MCF 10A (cell line): ENCODE data around the gene MT1X. TPM values are rescaled to one million over a fixed set of nuclear protein-coding genes. Genes with fewer than 3 reads are reported as not detected.

Experiments
- BruUV-seq: library from RNA; stranded (reverse); fragments of 400-500 nt; replicated peaks from 2 replicates; lab custom pipeline; 2021; lab: Mats Ljungman, UMichigan
- CTCF ChIA-PET: fragments of 300-600 bp; sonication (Branson Sonifier 250); formaldehyde crosslinking; extraction: SDS; loops from one replicate; lab custom pipeline; 2021; ENCODE audit warnings: antibody characterized with exemption, inconsistent platforms; lab: Yijun Ruan, JAX
- POLR2A ChIA-PET: fragments of 300-600, 350-650 bp; sonication (Branson Sonifier 250); formaldehyde crosslinking; extraction: SDS; loops from one replicate; lab custom pipeline; 2020; ENCODE audit warnings: antibody characterized with exemption, inconsistent platforms; lab: Yijun Ruan, JAX
- DNase-seq: peaks from one replicate; pipeline ENCODE4 v3.0.0-alpha.2; 2018; ENCODE audit not compliant: unreplicated experiment
- H3K27ac Mint-ChIP-seq: one replicate; pipeline ENCODE4 v1.8.0; 2022; ENCODE audit warnings: mild to moderate bottlenecking, low read depth, mixed read lengths; ENCODE audit not compliant: unreplicated experiment
- H3K27me3 Mint-ChIP-seq: one replicate; pipeline ENCODE4 v1.8.0; 2022; ENCODE audit warnings: mixed read lengths; ENCODE audit not compliant: insufficient read depth, unreplicated experiment
- H3K36me3 Mint-ChIP-seq: one replicate; pipeline ENCODE4 v1.8.0; 2022; ENCODE audit warnings: mild to moderate bottlenecking, moderate library complexity, mixed read lengths; ENCODE audit not compliant: insufficient read depth, unreplicated experiment
- H3K4me1 Mint-ChIP-seq: one replicate; pipeline ENCODE4 v1.8.0; 2022; ENCODE audit warnings: mixed read lengths; ENCODE audit not compliant: insufficient read depth, unreplicated experiment
- H3K4me3 Mint-ChIP-seq: one replicate; pipeline ENCODE4 v1.8.0; 2022; ENCODE audit warnings: mild to moderate bottlenecking, moderate library complexity, mixed read lengths; ENCODE audit not compliant: unreplicated experiment
- H3K9me3 Mint-ChIP-seq: one replicate; pipeline ENCODE4 v1.8.0; 2022; ENCODE audit warnings: mixed read lengths; ENCODE audit not compliant: unreplicated experiment
- CTCF ChIP-seq: fragments of 200-600 bp; IDR thresholded peaks from one replicate; pipeline ENCODE4 v1.8.0; 2022; ENCODE audit warnings: antibody characterized with exemption, mild to moderate bottlenecking; ENCODE audit not compliant: unreplicated experiment
- intact Hi-C: fragments of 100-400 bp; cut with micrococcal nuclease; formaldehyde crosslinking; loops from 2 replicates; pipeline ENCODE4 v1.14.1; 2022
- total RNA-seq: library from RNA; stranded (reverse); gene quantifications from 2 replicates; pipeline ENCODE4 v1.2.3, GENCODE V29; 2022

The MT1X gene
- total RNA-seq, 1 experiment from 2014 or later = 108 TPM

DNA sequence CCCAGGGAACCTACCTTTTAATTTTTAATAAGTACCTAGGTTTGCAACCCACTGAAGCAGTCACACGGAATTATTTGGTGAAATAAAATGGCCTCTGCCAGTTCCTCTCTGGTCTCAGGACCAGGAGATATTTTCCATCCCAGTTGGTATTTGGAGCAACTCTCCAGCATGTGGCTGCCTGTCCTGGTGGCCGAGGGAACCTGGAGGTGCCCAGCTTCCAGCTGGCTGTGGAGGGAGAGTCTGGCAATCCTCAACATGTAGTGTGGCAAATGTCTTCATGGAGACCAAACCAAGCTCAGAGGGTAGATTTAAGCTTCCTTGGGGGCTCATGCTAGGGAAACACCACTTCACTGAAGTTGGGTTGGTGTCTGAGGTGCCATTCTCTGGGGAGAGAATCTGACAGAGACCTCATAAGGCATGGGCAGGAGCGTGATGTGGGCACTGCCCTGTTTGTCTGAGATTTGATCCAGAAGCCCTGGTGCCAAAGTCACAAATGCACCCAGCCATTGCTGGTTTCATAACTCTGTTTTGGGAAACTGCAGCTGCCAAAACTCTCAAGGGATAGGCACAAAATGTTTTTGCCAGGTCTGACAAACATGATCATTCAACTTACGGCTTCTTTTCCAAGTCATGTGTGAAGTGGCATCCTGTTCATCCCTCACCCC, 2.8 kb downstream of the MT1X start:
- no peaks in the 10 kb centered on the region for H3K27me3 Mint-ChIP-seq
- TF ChIP-seq CTCF = no peak
- ChIA-PET POLR2A (interaction anchor here (0.6 to 14.3 kb wide), 18 partner anchors 11 to 349 kb away, joined by 3 to 793 read pairs (median 4); partner anchors contain the start of genes MT1E, MT1F and MT2A), CTCF (interaction anchor here (0.7 to 1.4 kb wide), 4 partner anchors 16 to 84 kb away, joined by 4 to 7 read pairs (median 6); no protein-coding TSS in a partner anchor)
- peaks cover 28% of the 10 kb centered on the region for H3K4me1 Mint-ChIP-seq
- intact Hi-C loops = no loop called here
- DNase-seq = peak; percentile 25
- no peak overlapping the region for H3K27ac Mint-ChIP-seq
- no TSS peak for BruUV-seq
- peaks cover 21% of the 10 kb centered on the region for H3K36me3 Mint-ChIP-seq
- peak overlapping the region; percentile 70 for H3K4me3 Mint-ChIP-seq
- no peaks in the 10 kb centered on the region for H3K9me3 Mint-ChIP-seq

- H3K4me1 Mint-ChIP-seq = peaks cover 24% of the 10 kb centered on the region
- ChIA-PET POLR2A (interaction anchor here (0.7 to 14.3 kb wide), 3 partner anchors 62 to 239 kb away, joined by 3 to 793 read pairs (median 444); partner anchors contain the start of genes MT1E and MT2A), CTCF (interaction anchor here (0.8 kb wide), 1 partner anchor 83 kb away, joined by 4 read pairs; no protein-coding TSS in a partner anchor)
These were observed 4.5 kb downstream of the MT1X start for GRCh38 chr16:56686758-56687157.

GRCh38 chr16:56688762-56689161, 6.5 kb downstream of the MT1X start:
- Mint-ChIP-seq H3K36me3 (peaks cover 18% of the 10 kb centered on the region), H3K4me3 (no peak overlapping the region), H3K4me1 (peaks cover 27% of the 10 kb centered on the region), H3K27me3 (no peaks in the 10 kb centered on the region), H3K9me3 (no peaks in the 10 kb centered on the region), H3K27ac (no peak overlapping the region)
- ChIA-PET POLR2A (interaction anchor here (0.6 to 14.3 kb wide), 4 partner anchors 10 to 88 kb away, joined by 3 to 444 read pairs (median 6); partner anchors contain the start of genes MT1E and MT2A), CTCF (interaction anchor here (0.9 to 3.0 kb wide), 3 partner anchors 13 to 113 kb away, joined by 4 to 8 read pairs (median 7); no protein-coding TSS in a partner anchor)
- BruUV-seq = no TSS peak
- TF ChIP-seq CTCF = no peak
- intact Hi-C loops = no loop called here
- DNase-seq = no peak

More at GRCh38 chr16:56686758-56687157, 4.5 kb downstream of the MT1X start:
- intact Hi-C loops = no loop called here
- Mint-ChIP-seq H3K4me3 (no peak overlapping the region), H3K9me3 (no peaks in the 10 kb centered on the region), H3K27me3 (no peaks in the 10 kb centered on the region), H3K36me3 (peaks cover 22% of the 10 kb centered on the region), H3K27ac (no peak overlapping the region)
- TF ChIP-seq CTCF = no peak
- BruUV-seq = no TSS peak
- no peak for DNase-seq

GRCh38 chr16:56689171-56689570, 6.9 kb downstream of the MT1X start:
- BruUV-seq = no TSS peak
- no peak overlapping the region for H3K4me3 Mint-ChIP-seq
- DNase-seq = no peak
- no peak overlapping the region for H3K27ac Mint-ChIP-seq
- ChIA-PET POLR2A (interaction anchor here (0.6 to 14.3 kb wide), 5 partner anchors 11 to 88 kb away, joined by 3 to 444 read pairs (median 7); partner anchors contain the start of genes MT1E and MT2A), CTCF (interaction anchor here (0.9 to 3.0 kb wide), 3 partner anchors 13 to 113 kb away, joined by 4 to 8 read pairs (median 7); no protein-coding TSS in a partner anchor)
- TF ChIP-seq CTCF = no peak
- no peaks in the 10 kb centered on the region for H3K9me3 Mint-ChIP-seq
- H3K27me3 Mint-ChIP-seq = no peaks in the 10 kb centered on the region
- H3K36me3 Mint-ChIP-seq = peaks cover 14% of the 10 kb centered on the region
- peaks cover 23% of the 10 kb centered on the region for H3K4me1 Mint-ChIP-seq
- intact Hi-C loops = no loop called here
